Raji (cell line): Measurements from ENCODE around the gene STARD3.

Source experiments
- POLR2A ChIP-seq: IDR thresholded peaks from 2 replicates; pipeline ENCODE4 v1.6.1; 2011; ENCODE audit warnings: low read depth, low read length, control low read depth; ENCODE audit not compliant: insufficient read depth

The STARD3 gene

GRCh38 chr17:39676198-39676819 is 39.4 kb downstream of the STARD3 start:
- no peak for TF ChIP-seq POLR2A

DNA sequence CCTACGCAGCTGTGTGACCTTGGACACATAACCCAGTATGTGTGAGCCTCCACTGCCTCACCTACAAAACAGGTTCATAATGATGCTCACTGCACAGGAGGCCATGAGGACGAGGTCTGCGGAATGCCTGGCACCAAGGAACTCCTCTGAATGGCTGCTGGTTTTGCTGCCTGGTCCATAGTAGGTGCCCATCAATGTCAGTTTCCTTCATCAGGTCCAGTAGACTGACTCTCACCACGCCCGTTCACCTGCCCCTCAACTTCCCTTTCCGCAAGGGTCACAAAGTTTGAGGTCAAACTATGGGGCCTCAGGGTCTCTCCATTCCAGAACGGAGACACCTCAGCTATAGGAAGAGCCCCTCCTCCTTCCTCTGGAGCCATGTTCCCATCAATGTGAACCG is 40.1 kb downstream of the STARD3 start:
- no peak for TF ChIP-seq POLR2A

- TF ChIP-seq POLR2A: no peak
Measured at GRCh38 chr17:39677542-39678339, 40.8 kb downstream of the STARD3 start.

DNA sequence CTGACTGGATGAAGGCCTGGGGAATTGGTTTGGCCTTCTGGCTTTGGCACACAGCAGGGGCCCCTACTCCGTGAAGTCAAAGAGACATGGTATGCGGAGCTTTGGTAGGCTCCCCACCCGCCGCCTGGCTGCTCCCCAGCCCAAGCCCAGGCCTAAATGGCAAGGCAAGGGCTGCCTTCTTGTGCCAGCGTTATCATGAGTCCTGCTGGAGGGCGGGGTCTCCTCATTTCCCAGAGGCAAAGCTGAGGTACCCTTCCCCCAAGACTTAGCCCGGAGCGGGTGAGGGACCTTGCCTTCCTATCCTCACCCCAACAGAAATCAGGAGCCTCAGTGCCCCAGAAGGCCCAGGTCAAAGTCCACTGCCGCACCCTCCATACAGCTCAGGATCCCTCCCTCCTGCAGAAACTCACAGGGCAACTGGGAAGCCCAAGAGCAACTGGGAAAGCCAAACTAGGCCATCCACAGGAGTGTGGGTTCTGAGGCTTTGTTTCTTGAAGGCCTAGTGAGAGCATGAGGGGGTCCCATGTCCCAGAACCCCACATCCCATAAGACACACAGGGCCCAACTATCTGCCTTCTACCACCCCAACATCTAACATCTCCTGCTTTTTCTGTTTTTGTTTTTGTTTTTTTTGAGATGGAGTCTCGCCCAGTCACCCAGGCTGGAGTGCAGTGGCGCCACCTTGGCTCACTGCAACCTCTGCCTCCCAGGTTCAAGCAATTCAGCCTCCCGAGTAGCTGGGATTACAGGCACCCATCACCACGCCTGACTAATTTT is 41.6 kb downstream of the STARD3 start:
- no peak for TF ChIP-seq POLR2A

DNA sequence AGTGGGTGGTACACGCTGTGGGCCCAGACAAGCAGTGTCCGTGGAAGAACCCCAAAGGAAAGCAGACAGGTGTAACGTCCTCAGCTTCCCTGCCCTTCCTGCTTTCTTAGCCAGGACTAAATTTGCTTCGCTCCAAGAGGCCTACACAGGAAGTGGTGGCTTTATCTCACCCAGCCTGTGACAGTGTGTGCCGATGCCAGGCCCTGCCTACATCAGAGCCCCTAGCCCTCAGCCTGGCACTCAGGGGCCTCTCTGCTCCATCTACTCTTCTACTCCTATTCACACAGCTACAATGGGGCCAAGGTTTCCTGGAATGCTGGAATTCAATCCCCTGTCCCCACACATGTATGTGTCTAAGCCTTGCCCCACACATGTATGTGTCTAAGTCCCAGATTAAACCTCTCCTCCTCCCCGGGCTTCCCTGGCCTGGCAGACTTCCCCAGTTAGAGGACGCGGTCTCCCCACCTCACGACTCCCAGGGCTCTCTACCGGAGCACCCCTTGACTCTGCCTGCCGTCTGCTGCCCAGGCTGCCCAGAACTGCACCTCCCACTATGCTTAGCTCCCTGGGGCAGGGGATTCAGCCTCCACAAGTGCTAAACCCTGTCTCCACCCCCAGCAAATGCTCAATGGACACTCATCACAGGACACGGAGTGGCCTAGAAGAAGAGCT is 42.7 kb downstream of the STARD3 start:
- no peak for TF ChIP-seq POLR2A

GRCh38 chr17:39683295-39683939 is 46.5 kb downstream of the STARD3 start:
- no peak for TF ChIP-seq POLR2A

GRCh38 chr17:39684369-39685192 is 47.6 kb downstream of the STARD3 start:
- TF ChIP-seq POLR2A: no peak

DNA sequence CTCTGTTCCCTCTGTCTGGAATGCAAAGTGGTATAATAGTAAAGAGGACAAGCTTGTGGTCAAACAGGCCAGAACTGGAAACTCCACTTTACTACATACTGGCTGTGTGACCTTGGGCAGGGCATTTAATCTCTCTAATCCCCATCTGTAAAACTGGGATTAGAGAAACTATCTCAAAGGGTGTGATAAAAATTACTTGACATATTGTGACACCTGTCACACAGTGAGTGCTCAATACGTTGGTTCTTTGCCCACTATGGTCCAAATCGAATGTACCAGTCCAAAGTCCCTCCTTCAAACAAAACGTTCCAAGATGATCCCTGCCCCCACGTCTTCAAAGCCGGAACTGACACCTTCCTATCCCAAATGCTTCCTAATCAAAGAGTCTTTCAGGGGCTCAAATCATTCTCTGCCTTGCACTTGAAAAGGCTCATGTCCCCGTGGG is 50.2 kb downstream of the STARD3 start:
- TF ChIP-seq POLR2A: no peak

DNA sequence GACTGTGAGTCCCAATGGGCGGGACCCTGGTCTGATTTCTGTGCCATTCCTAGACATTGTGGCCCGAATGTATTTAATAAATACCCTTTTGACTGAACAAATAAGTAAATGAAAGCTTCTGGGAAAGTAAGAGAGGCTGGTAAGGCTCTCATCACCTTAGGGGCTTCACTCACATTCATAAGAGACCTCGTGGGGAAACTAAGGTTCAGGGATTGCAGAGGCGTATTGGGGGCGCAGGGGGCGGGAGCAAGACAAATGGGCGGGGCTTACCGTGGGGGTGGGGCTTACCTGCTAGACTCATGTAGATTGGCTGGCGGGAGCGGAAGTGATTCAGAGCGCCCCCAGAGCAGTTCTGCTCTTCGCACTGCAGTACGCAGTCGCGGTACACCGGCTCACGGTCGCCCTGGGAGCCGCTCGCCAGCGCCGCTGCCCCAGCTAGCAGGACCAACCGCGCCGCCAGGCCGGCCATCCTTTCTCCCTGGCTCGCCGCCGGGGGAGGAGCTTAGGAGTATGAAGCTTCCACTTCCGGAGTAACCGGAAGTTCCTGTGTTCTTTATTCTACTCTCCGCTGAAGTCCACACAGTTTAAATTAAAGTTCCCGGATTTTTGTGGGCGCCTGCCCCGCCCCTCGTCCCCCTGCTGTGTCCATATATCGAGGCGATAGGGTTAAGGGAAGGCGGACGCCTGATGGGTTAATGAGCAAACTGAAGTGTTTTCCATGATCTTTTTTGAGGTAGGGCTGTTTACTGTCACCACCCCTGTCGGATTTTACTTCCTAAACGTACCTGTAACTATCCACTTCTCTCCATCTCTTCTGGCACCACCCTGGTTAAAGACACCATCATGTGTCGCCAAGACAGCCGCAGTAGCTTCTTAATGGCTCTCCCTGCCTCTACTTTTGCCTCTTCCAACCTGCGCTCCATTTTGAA is 50.9 kb downstream of the STARD3 start, which contains the start of gene PGAP3:
PGAP3 (minus strand) TSS at position 512 of the 929 bp plus-strand sequence; CDS start at position 469, 43 bp downstream.
- peak; percentile 82 for TF ChIP-seq POLR2A

DNA sequence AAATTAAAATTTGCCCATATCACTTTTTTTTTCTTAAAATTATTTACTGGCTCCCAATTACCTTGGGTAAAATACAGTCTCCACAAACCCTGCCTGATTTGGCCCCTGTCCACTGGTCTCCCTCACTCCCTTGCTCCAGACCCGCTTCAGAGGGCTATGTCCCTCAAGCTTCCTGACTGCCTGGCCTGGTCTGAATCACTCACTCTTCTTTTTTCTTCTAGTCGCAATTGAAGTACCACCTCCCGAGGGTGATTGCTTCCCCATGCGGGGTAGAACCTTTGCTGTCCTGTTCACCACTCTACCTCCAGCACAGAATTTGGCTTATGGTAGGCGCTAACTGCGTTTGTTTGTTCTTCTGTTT is 51.5 kb downstream of the STARD3 start:
- TF ChIP-seq POLR2A: no peak

- TF ChIP-seq POLR2A: no peak
Measured at GRCh38 chr17:39688945-39689344, 52.0 kb downstream of the STARD3 start.

GRCh38 chr17:39694593-39694992 is 57.6 kb downstream of the STARD3 start:
- TF ChIP-seq POLR2A: no peak

DNA sequence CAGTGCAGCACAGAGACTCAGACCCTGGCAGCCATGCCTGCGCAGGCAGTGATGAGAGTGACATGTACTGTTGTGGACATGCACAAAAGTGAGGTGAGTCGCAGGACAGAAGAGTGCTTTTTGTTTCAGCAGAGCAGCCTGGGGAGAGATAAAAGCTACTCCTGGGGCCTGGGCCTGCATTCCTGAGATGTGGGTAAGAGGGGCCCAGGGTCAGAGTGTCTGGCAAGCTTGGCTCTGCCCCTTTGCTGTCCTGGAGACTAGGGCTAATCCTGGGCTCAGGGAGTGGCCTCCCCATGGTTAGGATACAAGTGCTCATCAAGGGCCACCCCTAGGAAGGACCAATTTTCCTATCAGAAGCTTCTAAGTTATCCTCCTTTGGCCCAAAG is 58.1 kb downstream of the STARD3 start:
- no peak for TF ChIP-seq POLR2A

DNA sequence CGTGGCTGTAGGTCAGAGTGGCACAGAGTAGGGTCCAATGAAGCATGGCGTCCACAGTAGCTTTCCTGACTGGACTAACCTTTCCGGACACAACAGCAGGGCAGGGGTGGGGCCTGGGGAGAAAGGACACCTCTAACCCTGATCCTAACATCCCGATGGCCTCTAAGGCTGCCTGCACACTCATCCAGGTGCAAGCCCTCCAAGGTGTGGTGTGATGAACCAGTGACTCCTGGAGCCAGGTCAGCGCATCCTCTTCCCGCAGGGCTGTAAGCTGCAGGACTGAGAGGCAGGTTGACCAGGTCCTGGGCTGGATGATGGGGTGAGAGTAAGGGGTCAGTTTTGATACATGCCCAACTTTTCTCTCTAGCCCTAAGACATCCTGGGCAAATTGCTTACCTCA is 59.8 kb downstream of the STARD3 start:
- TF ChIP-seq POLR2A: no peak
